ENCODE data around the gene PON1.

PON1 gene

DNA sequence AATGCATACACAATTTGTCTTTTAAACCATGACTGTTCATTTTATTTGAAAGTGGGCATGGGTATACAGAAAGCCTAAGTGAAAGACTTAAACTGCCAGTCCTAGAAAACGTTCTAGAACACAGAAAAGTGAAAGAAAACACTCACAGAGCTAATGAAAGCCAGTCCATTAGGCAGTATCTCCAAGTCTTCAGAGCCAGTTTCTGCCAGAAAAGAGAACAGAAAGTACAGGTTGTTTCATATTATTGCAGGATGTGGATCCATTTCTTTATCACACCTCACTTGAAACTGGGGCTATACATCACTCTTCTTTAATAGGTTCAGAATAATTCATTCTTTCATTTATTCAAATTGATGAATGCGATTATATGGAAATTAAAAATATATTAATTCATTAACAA lies 7.7 kb downstream of the PON1 start:
- no peak for DNase-seq

DNA sequence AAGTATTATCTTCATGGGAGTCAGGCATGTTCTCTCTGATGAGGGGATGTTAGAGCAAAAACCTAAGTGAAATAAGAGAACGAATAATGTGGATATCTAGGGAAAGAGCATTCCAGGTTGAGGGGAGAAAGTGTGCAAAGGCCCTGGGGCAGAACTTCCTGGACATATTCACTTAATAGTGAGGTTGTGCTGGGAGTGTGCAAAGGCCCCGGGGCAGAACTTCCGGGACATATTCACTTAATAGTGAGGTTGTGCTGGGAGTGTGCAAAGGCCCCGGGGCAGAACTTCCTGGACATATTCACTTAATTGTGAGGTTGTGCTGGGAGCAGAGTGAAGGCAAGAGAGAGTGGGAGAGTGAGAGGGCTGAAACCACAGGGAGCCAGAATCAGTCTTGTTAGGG lies 11.8 kb downstream of the PON1 start:
- no peak for DNase-seq

DNA sequence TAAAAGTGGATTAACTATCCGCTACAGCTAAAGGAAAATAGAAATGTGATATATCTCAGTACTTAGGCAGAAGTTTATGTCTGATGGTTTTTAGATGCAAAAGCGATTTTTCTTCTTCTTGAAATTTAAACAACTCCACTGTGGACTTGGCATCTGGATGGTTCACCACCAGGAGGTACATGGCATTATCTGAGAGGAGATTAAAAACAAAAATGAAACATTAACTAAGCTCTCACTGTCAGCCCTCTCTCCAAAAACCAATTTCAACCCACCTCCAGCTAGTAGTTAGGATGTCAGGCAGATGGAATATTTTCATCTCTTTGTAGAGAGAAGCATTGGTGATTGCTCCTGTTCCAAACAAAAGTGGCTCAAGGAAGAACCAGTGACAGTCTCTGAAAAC lies 12.9 kb downstream of the PON1 start:
- DNase-seq: no peak

DNA sequence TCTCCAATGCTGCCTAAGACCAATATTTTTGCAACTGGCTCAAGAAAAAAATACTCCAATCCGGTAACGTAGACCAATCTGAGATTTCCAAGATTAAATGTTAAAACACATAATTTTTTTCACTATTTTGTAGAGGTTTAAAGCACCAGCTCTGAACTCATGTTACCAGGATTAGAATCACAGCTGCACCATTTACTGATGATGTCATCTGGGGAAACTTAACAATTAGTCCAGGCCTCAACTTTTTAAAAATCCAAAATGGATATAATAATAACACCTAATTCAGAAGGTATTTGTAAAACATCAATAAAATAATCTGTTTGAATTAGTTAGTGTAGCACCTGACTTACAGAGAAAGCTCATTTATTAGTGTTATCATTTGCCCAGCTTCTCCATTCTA lies 14.4 kb downstream of the PON1 start:
- no peak for DNase-seq

DNA sequence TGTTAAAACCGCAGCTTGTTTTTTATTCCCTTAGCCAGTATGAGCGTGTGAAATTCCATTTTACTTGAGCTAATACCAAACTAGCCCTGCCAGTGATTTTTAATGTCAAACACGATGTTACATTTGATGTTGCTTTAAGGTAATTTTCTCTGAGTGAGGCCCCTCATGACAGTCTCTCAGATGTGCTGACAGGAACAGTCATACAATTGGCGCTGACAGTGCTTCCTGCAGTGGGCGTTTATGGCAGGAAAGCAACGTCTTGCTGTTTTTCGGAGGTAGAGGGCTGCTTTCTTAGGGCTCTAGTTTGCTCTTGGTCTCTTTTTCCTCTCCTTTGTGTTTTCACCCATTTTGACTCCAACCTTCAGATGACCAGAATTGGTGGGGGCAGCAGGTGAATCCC lies 19.3 kb downstream of the PON1 start:
- DNase-seq: no peak

DNA sequence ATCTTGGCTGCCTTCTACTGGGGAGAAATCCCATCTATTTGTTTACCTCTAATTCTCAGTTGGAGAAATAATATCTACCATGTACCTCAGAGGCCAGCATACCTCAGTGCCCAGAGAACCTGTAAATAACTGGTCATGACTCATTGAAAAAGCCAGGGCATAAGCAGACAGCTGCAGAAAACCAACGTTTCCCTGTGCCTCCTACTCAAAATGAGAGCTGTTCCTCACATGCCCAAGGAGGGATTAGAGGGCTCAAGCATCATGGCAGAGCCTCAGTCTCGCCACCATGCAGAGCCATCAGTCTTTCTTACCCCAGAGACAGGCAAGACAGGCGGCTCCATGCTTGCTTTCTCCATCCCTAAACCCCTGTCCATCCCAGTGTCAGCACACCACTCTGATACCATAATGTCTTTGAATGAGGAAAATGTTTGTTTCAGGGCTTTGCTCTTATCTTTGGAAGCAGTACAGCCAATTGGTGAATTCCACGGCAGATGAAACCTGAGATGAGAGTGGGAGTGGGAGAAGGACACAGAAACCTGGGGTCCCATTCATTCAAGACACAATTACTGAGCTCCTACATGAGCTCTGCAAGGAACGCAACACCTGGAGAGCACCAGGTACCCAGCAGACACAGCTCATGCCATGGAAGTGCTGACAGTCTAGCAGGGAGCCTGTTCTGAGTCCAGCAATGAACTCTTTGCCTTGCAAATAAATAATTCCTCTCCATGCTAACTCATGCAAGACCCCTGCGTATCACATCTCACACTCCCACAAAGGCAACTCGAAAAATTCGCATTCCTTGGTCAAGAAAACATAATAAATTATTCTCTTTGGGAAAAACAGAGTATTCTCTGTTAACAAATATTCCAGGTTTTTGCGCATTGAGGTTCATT lies 21.1 kb downstream of the PON1 start:
- no peak for DNase-seq

DNA sequence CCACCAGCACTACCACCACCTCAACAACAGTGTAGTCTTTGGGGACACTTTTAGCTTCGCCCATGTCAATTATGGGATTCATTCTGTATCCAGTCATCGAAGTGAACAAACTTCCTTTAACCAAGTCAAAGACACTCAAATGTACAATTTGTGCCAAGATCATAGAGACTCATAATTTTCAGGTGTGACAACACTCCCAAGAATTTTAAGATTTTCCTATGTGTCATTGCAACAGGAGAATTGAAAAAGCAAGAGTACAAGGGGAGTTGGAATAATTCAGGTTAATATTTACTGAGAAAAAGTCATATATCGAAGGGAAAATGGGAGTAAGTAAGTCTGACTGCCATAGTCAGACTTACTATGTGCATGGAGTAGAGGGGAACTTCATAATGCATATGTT lies 26.2 kb downstream of the PON1 start:
- DNase-seq: no peak

DNA sequence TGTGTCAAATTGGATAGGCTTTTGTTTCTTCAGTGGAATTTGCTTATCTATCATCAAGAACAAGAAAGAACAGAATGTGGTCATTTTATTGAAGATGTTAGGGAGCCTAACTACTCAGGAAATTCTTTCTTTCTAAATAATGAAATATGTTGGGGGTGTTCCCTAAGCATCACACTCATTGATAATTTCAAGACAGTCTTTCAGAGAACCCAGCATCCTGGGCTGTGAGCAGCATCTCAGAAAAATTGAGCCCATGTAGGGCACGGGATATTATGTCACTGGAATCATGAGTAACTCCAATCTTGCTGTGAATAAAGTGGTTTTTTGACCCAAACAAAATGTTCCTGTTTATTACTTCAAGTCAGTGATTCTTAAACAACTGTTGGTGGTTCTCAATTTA lies 27.3 kb downstream of the PON1 start:
- DNase-seq: no peak

DNA sequence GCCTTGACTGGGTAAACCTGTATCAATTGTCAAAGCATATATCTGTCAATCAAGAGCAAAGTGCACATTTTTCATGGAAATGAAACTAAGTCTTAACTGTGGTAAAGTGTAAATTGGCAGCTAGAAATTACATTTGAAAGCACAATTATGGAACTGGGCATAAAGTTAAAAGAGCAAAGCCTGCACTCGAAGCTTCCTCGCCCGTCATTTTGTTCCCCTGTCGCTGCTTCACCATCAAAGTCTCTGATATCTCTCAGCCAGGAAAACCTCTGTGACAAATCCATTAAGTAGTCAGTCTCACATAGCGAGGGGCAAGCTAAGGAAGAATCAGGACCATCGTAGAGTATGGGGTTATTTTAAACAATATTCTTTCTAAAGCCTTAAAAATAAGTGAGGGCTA lies 27.9 kb downstream of the PON1 start:
- no peak for DNase-seq

DNA sequence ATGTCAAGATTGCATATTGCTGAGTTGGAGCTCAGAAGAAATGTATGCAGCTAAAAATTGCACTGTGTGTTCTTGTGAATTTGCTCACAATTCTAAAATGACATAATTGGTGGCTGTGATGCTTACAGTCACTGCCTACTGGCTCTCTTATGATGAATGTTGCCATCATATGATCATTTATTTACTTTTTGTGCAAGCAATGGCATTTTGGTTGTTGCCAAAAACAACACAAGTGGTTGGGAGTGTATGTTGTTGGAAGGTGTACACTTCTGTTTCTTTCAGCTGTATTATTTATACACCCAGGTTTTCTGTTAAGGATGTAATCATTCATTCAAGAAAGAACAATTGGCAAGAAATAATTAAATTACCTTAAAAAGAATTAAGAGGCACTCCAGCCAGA lies 28.9 kb downstream of the PON1 start:
- DNase-seq: no peak

DNA sequence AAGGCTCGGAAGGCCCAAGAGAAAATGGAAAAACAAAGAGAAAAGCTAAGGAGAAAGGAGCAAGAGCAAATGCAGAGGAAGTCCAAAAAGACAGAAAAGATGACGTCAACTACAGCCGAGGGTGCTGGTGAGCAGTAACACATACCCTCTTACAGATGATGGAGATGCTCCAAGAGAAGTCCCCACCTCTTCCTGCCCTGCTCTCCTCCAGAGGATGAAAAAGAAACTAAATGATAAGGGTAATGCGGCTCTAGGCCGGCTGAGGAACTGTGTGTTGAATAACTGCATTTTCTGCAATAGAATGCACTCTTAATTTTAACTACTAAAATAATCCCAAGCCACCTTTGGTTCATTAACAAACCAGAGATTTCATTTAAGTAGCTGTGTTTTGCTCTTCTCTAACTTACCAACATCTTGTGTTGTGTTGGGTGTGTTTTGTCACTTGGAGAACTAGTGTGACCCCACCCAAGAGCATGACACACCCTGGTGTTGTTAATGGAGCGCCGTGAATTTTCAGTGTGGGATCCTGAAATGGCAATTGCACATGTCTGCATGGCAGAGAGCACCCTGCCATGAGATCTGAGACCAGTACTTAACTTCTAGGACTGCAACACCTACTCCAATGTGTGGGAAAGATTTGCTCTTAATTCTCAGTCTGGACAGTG lies 34.0 kb downstream of the PON1 start:
- no peak for DNase-seq

DNA sequence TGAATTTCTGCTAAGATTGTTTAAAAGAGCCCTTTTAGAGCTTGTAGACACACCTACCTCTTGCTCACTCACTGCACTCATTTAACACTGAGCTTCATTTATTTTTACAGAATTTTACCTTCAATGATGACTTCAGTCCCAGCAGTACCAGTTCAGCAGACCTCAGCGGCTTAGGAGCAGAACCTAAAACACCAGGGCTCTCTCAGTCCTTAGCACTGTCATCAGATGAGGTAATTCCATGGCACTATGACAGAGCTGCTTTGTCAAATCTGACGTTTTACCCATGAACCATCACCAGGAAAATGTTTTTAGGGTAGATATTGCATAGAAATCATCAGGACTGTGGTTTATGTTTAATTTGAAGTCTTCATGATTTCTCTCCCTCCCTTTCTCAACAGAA lies 38.2 kb downstream of the PON1 start:
- DNase-seq: no peak

DNA sequence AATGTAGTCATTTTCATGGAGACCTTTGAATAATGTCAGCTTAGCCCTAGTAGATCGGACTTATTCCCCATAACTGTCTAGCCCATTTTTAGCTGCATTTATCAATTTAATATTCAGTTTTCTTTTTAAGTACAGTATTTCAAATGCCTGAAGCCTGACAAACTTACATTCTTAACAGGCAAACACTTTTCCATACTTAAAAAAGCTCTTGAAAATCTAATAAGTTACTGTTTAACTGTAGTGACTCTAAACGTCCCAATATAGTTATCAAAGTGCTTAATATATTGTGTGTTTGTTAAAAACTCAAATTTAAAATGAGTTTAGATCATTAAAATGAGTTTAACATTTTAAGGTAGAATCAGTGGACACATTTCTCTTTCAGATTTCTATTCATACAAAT lies 44.9 kb downstream of the PON1 start:
- DNase-seq: no peak

DNA sequence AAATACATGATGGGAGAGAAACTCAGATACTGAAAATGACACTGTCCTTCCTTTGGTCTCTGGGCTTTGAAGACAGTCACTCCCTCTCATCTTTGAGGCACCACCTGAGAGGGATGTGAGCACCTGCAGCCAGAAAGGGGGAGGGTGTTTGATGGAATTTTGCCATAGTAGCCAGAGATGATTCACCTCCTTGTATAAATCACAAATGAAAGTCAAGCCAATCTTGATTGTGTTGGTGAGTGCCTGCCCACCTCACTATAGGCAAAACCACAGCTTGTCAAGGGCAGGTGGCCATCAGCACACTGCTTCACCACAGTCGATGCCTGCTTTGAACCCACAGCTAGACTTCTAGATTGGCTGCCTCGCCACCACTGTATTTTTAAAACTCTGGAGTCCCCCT lies 48.2 kb downstream of the PON1 start:
- no peak for DNase-seq

DNA sequence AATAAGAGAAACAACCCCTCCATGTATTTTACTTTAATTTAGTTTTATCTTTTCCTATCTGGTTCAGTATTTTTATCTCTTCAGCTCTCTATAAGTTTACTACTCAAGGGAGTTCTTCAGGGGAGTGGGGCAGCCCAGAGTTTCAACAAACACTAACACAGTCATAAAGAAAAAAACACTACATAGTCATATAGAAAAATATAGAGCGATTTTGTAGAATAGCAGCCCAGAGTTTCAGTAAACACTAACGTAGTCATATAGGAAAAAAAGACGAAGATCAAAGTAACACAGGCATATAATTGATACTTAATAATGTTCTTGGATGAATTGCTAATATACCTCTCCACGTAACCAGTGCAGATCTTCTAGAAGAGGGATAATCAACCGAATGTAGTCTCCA lies 54.7 kb downstream of the PON1 start:
- no peak for DNase-seq

DNA sequence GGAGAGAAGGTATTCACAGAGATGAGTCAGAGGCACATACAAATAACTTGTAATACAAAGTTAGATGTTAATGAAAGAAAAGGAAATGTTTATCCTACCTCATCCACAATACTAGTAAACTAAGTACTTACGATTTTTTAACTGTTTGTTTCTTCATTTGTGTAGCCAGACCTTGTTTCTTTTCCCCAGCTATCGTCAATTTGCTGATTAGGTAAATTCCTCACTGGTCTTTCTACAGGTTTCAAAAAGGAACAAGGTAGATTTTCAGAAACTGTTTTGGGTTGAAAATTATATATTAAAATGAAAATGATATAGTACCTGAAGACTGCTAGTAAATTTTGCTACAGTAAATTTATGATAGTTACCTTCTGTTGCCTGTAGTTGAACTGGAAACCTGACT lies 56.6 kb downstream of the PON1 start:
- DNase-seq: no peak

DNA sequence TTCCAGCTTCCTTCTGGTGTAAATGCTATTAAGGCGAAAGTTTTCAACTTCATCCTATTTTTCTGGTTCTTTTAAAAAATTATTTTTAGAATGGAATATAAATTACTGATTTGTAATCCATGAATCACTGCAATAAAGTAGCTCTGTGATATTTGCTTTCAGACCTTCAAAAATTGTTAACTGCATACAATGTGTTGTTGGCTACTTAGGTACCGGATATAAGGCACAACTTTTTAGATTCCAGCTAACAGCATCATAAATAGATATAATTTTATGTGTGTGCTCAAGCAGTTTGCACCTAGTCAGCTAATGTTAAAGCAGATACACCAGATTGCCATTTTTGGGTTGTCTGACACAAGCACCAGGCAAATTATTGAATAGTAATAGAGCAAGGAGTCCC lies 58.7 kb downstream of the PON1 start:
- DNase-seq: no peak

DNA sequence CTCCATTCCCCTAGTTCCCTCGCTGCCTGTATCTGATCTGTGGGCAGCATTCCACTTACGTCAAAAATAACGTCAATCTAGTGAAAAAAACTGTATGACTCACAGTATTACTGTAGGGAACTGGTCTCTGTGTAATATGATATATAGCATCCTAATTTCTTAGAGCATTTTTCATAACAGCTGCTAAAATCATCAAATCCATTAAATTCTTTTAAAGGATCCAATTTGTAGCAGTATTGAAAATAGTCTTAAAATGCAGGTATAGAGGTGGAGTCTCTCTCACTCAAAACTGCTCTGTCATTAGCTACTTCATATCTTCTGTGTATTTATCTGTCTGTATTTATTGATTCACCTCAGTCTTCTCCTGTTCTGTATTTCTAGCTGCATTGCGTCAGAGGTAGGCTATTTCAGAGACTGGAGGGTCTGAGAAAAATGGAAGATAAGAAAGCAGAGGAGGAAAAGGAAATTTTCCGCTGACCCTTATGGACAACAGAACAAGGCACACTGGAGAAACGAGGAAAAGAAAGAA lies 59.9 kb downstream of the PON1 start:
- DNase-seq: no peak

DNA sequence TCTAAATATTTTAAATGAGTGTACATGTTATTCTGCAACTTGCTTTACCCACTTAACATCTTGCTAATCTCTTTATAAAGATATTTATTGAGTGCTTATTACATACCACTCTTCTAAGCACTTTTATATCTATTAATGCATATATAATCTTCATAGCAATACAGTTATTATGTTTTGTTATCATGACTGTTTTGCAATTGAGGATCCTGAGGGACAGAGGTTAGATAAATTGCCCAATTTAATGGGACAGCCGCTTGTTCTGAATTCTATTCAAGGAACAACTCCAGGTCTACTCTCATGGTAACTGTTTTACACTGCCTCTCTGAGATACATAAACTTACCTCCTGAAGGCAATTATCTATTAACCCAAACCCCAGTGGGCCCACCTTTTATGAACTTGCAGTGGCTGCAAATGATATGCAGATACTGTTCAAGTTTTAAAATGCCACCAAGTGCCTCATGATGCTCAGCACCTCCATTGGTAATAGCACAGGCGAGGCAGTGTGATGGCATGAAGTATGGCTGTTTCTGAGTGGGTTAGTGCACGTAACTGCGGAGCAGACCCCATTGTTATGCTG lies 60.5 kb downstream of the PON1 start:
- no peak for DNase-seq

DNA sequence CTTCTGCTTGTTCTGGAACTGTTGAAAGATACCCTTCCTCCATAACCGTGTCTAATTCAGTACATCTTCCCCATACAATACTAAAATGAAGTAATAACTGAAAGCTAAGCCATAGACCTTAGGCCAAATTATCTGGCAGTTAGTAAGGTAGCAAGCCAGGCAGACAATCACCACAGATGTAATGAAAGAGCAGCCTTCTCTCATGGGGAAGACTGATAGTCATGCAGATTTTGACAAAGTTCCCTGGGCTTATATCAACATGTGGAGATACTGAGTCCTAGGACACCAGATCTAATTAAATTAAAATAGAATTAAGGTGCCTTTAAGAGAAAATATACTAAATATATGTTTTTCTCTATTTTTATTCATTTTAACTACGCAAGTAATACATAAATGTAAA lies 61.5 kb downstream of the PON1 start:
- no peak for DNase-seq

DNA sequence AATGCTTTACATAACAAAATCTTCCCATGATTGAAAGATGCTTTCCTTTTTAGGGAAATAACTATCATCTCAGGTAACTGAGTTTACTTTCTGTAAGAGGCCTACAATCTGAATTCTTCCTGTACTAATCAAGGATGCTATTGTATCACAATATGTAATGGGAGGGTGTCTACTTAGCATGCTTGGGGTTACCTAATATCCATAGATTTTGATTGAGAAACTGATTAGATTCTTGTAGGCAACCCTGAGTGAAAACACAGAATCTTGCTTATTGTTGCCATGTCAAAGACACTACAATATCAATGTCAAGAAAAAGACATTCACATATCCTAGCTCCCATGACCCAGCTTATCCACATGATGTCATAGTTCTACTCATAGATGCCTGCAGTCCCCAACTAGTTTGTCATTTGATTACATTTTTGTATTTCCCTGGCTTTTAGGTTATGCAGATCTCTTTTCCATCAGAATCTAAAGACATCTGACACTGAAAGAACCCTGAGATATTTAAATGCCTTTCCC lies 62.4 kb downstream of the PON1 start:
- DNase-seq: no peak

DNA sequence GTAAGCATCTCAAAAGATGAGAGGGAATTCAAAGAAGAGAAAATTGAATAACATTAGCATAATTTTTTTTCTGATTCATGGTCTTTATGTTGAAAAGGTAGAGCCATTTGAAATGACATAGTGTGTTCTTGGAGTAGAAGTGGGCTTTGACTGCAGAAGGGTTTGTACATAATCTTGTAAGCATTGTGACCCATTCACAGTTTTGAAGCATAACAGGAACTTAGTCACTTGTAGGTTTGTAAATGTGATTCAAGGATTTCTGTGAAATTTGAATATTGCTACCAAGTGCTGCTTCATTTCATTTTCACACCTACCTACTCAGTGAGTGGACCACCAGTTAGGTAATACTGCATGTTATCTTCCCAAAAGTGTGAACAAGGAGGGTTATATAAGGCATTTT lies 68.6 kb downstream of the PON1 start:
- no peak for DNase-seq

DNA sequence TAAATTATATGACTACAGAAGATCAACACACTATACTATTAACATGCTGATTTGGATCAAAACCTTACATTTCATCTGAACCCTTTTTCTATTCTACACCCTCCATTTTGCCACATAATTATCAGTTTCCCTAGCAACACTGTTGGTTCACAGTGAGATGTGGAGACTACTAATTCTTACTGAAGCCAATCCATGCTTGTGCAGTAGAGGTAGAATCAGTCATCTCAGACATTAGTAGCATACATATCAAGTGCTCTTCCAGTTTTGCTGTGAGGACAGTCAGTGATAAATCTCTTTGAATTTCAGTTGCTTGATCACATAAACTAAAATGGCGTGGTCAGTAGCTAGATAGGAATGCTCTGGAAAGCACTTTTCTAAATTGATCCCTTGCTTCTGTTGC lies 70.3 kb downstream of the PON1 start:
- DNase-seq: no peak

DNA sequence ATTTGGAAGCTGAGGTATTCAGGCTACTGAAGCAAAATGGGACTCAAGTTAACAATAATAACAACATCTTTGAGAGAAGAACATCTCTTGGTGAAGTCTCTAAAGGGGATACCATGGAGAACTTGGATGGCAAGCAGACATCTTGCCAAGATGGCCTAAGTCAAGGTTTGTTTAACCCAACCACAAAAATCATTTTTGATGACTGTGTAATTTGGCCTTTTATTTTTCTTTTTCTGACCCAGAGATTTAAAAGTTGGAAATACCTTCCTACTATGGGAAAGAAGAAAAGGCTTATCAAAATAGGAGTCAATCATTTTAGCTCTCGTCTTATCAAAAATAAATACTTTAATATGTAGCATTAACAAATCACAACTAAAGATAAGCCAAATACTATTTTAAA lies 72.4 kb downstream of the PON1 start:
- no peak for DNase-seq

Measured in T1000 (cell line).